Astrocyte (in vitro differentiated cells and primary cell): ENCODE results near the gene RAD51B.

ENCODE experiments used
- EZH2 ChIP-seq: IDR thresholded peaks from 2 replicates; pipeline ENCODE4 v1.6.1; 2012; ENCODE audit warnings: mild to moderate bottlenecking, low read length, inconsistent platforms; ENCODE audit not compliant: insufficient read depth
- TF ChIP-seq, protein P1 (sequence below): IDR thresholded peaks from 2 replicates; pipeline ENCODE4 v1.5.1; 2011; ENCODE audit warnings: low read depth, mild to moderate bottlenecking, inconsistent platforms, low read length, moderate library complexity; ENCODE audit not compliant: insufficient read depth

DNA sequence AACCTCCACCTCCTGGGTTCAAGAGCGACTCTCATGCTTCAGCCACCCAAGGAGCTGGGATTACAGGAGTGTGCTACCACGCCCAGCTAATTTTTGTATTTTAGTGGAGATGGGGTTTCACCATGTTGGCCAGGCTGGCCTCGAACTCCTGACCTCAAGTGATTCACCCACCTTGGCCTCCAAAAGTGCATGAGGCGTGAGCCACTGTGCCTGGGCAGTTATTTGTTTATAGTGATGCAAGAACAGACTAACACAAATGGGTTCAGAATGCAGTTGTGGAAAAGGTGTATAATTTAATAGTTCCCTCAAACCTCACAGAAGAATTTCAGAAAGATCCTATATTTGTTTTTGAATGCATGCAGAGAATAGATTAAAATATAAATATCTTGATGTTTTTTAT is 526.2 kb downstream of the RAD51B start:
- TF ChIP-seq, protein P1, sequence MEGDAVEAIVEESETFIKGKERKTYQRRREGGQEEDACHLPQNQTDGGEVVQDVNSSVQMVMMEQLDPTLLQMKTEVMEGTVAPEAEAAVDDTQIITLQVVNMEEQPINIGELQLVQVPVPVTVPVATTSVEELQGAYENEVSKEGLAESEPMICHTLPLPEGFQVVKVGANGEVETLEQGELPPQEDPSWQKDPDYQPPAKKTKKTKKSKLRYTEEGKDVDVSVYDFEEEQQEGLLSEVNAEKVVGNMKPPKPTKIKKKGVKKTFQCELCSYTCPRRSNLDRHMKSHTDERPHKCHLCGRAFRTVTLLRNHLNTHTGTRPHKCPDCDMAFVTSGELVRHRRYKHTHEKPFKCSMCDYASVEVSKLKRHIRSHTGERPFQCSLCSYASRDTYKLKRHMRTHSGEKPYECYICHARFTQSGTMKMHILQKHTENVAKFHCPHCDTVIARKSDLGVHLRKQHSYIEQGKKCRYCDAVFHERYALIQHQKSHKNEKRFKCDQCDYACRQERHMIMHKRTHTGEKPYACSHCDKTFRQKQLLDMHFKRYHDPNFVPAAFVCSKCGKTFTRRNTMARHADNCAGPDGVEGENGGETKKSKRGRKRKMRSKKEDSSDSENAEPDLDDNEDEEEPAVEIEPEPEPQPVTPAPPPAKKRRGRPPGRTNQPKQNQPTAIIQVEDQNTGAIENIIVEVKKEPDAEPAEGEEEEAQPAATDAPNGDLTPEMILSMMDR = no peak
- no peak for TF ChIP-seq EZH2
